Thoracic aorta (tissue), 2 donors: Measurements from ENCODE around the gene TTC23. TPM values are rescaled to one million over a fixed set of nuclear protein-coding genes. Genes with fewer than 3 reads are reported as not detected.

ENCODE experiments used
- ATAC-seq: fragments of 150-250 bp; one replicate; pipeline ENCODE4 v1.8.0; 2017; ENCODE audit warnings: low read depth; ENCODE audit not compliant: insufficient number of reproducible peaks, low FRiP score
- DNase-seq: peaks from one replicate; pipeline ENCODE4 v3.0.0-alpha.2; 2020; ENCODE audit warnings: low spot score
- H3K27ac ChIP-seq, 2 donors: fragments of 200-600 bp; sonication (generic); 1 replicate in 1 of 2; 2 replicates in 1 of 2; pipeline ENCODE4 v1.5.1; 2016; ENCODE audit warnings: mild to moderate bottlenecking in 2 of 2, moderate library complexity in 2 of 2
- H3K27me3 ChIP-seq: fragments of 200-600 bp; sonication (generic); replicated peaks from 2 replicates; pipeline ENCODE4 v1.6.0; 2016; ENCODE audit warnings: mild to moderate bottlenecking; ENCODE audit not compliant: insufficient read depth
- H3K36me3 ChIP-seq: fragments of 200-600 bp; sonication (generic); one replicate; pipeline ENCODE4 v1.5.1; 2016
- H3K4me1 ChIP-seq, 2 donors: fragments of 200-600 bp; sonication (generic); 1 replicate in 1 of 2; 2 replicates in 1 of 2; pipeline versions ENCODE4 v1.5.1 to v1.6.0; 2016; ENCODE audit warnings: low read depth in 2 of 2, mild to moderate bottlenecking in 1 of 2; ENCODE audit not compliant: control insufficient read depth in 1 of 2
- H3K4me3 ChIP-seq: fragments of 200-600 bp; sonication (generic); 2 replicates; pipeline ENCODE4 v1.5.1; 2016; ENCODE audit warnings: mild to moderate bottlenecking
- H3K9me3 ChIP-seq: fragments of 200-600 bp; sonication (generic); 2 replicates; pipeline ENCODE4 v1.5.1; 2016
- total RNA-seq, 2 donors: library from RNA; depleted of rRNA; stranded (reverse); fragments of >200 nt; gene quantifications; one replicate each; pipeline versions ENCODE4 v1.1.0 to v1.2.3, GENCODE V29; 2016
- TF ChIP-seq, protein P1 (sequence below): fragments of 200-600 bp; sonication (generic); IDR thresholded peaks from one replicate; pipeline ENCODE4 v1.5.1; 2019; ENCODE audit warnings: antibody characterized with exemption

Gene TTC23
- total RNA-seq, 2 donors from 2014 or later, result 14.2 to 32.8 TPM

GRCh38 chr15:99104788-99105513 is 144.4 kb downstream of the TTC23 start, which contains the start of gene SYNM:
SYNM (plus strand) TSS chr15:99105080; CDS start chr15:99105200, 120 bp downstream.
- ATAC-seq, result peak; percentile 84
- no peak for DNase-seq

DNA sequence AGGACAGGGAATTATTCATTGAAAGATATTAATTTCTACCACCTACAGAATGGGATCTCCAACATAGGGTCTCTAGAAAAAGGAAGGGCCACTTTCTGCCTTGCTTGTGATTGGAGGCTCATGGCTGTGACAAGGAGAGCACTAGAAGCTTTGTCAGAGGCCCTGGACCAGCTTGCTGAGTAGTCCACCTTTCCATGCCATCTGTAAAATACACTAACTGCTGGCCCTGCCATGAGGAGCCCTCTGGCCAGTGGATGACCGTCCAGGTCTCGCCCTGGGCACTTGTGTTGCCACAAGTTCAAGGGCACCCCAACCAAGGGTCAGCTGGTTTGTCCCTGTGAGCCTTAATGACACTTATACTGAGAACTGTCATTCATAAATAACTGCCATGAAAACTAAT is 146.1 kb downstream of the TTC23 start:
- DNase-seq (no peak), ATAC-seq (no peak)
- no peak overlapping the region for H3K4me3 ChIP-seq
- H3K27ac ChIP-seq, result no peak overlapping the region
- peaks cover 6 to 42% of the 10 kb centered on the region in 2 donors for H3K4me1 ChIP-seq
- no peaks in the 10 kb centered on the region for H3K27me3 ChIP-seq
- H3K36me3 ChIP-seq, result no peaks in the 10 kb centered on the region
- TF ChIP-seq, protein P1, sequence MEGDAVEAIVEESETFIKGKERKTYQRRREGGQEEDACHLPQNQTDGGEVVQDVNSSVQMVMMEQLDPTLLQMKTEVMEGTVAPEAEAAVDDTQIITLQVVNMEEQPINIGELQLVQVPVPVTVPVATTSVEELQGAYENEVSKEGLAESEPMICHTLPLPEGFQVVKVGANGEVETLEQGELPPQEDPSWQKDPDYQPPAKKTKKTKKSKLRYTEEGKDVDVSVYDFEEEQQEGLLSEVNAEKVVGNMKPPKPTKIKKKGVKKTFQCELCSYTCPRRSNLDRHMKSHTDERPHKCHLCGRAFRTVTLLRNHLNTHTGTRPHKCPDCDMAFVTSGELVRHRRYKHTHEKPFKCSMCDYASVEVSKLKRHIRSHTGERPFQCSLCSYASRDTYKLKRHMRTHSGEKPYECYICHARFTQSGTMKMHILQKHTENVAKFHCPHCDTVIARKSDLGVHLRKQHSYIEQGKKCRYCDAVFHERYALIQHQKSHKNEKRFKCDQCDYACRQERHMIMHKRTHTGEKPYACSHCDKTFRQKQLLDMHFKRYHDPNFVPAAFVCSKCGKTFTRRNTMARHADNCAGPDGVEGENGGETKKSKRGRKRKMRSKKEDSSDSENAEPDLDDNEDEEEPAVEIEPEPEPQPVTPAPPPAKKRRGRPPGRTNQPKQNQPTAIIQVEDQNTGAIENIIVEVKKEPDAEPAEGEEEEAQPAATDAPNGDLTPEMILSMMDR, result no peak
- H3K9me3 ChIP-seq, result no peaks in the 10 kb centered on the region

More at GRCh38 chr15:99104788-99105513, 144.4 kb downstream of the TTC23 start, which contains the start of gene SYNM:
- no peaks in the 10 kb centered on the region for H3K9me3 ChIP-seq
- H3K4me3 ChIP-seq, result peak within 1 kb of the TSS; percentile 88
- no peaks in the 10 kb centered on the region for H3K36me3 ChIP-seq
- H3K4me1 ChIP-seq, result peaks cover 20 to 57% of the 10 kb centered on the region in 2 donors
- H3K27me3 ChIP-seq, result no peaks in the 10 kb centered on the region
- peak within 1 kb of the TSS; percentile 80 to 89 for H3K27ac ChIP-seq
- TF ChIP-seq, protein P1, result peak; percentile 79

DNA sequence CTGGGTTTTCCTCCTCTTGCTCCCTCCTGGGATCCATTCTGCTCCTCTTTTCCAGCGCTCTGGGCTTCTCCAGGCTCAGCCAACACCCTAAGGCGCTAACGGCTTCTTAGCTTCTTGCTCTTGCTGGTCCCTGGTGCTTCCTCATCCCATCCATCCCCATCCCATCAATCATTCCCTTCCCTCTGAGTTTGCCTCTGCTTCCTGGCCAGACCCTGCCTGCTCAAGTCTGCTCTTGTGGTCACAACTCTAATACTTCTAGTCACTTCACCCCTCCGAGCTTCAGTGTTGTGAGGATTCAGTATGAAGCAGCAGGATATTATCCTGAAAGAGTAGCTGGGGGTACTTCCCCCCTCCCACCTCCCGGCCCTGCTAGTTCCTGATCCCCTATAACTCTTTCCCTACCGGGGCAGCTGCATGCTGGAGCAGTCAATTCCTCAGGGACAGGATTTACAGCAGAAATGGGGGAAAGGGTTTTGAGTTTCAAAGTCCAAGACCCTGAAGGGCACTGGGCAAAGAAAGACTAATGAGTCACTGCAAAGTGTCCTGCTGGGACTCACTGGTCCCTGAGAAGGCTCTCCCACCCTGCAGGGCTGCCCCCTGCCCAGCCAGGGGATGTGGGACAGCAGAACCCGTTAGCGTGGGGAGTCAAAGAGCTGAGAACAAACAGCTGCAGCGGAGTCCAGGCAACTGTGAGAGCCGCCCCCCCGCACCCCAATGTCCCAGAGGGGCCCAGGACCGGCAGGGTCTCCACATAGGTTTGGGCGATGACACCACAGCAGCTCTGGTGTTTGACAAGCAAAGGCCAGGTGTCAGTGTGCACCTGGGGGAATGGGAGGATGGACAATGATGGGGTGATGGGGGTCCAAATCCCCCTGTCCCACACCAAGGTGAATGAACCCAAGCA is 146.8 kb downstream of the TTC23 start:
- Histone ChIP-seq H3K36me3 (no peaks in the 10 kb centered on the region), H3K9me3 (no peaks in the 10 kb centered on the region), H3K4me1 (peaks cover 4 to 35% of the 10 kb centered on the region in 2 donors), H3K27ac (no peak overlapping the region), H3K27me3 (no peaks in the 10 kb centered on the region), H3K4me3 (no peak overlapping the region)
- no peak for ATAC-seq
- DNase-seq, result no peak
- TF ChIP-seq, protein P1, result no peak

GRCh38 chr15:99101501-99101900 is 147.9 kb downstream of the TTC23 start:
- Histone ChIP-seq H3K36me3 (no peaks in the 10 kb centered on the region), H3K27me3 (no peaks in the 10 kb centered on the region), H3K9me3 (no peaks in the 10 kb centered on the region), H3K4me1 (peaks cover 4 to 24% of the 10 kb centered on the region in 2 donors), H3K27ac (no peak overlapping the region), H3K4me3 (no peak overlapping the region)
- DNase-seq (no peak), ATAC-seq (no peak)
- TF ChIP-seq, protein P1, result no peak
